ENCODE results near the gene CEP76. TPM values are rescaled to one million over a fixed set of nuclear protein-coding genes. Genes with fewer than 3 reads are reported as not detected.

The CEP76 gene
- total and polyA plus RNA-seq, 2 donors (not counting 3 experiments of a cell fraction or from before 2014, with no cell fraction given) = 5.8 to 8.6 TPM

DNA sequence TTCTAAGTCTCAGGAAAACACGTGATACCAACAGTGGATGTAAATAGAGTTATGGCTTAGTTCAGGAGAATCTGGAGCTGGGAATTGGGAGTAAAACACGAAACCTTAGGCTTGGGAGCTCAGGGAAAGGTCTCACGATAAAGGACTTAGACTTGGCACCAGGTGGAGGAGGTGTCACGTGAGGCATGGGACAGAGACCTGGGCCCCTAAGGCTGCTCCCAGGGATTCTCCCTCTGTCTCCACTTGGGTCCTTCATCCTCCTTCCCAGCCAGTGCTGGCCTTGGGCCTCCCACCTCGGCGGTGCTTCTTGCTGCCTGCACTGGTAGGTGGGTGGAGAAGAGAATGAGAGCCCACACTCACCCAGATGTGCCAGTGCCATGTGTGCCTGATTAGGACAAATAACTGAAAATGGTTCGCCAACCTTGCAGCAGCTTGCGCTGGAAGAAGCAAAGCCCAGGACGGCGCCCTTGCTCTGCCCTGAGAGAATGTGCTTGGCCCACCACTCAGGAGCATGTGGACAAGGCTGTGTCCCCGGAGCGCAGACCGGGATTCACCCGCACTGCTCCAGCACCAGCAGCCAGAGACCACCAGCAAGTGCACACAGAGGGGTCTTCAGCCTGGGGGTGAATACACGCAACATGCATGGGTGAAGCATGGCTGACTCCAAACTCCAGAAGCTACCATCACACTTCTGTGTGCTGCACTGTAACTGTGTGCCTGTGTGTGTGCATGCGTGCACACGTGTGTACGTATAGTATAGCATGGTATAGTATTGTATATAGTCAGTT, 48.4 kb upstream of the CEP76 start:
- H3K4me2 ChIP-seq (ENCODE audit: insufficient read depth, low read length) = no peak overlapping the region
- no peak for TF ChIP-seq EZH2 (IDR thresholded peaks at IDR 0.05; ENCODE audit: borderline replicate concordance, low read depth, low read length, severe bottlenecking)
- TF ChIP-seq, protein P1, sequence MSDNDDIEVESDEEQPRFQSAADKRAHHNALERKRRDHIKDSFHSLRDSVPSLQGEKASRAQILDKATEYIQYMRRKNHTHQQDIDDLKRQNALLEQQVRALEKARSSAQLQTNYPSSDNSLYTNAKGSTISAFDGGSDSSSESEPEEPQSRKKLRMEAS (IDR thresholded peaks at IDR 0.05; ENCODE audit: insufficient read depth, insufficient read length) = no peak
- TF ChIP-seq, protein P2, sequence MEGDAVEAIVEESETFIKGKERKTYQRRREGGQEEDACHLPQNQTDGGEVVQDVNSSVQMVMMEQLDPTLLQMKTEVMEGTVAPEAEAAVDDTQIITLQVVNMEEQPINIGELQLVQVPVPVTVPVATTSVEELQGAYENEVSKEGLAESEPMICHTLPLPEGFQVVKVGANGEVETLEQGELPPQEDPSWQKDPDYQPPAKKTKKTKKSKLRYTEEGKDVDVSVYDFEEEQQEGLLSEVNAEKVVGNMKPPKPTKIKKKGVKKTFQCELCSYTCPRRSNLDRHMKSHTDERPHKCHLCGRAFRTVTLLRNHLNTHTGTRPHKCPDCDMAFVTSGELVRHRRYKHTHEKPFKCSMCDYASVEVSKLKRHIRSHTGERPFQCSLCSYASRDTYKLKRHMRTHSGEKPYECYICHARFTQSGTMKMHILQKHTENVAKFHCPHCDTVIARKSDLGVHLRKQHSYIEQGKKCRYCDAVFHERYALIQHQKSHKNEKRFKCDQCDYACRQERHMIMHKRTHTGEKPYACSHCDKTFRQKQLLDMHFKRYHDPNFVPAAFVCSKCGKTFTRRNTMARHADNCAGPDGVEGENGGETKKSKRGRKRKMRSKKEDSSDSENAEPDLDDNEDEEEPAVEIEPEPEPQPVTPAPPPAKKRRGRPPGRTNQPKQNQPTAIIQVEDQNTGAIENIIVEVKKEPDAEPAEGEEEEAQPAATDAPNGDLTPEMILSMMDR (IDR thresholded peaks at IDR 0.05; ENCODE audit: extremely low read depth in 1 of 2, insufficient read depth in 1 of 2, low read depth in 1 of 2, low read length in 2 of 2) = no peak
- TF ChIP-seq POLR2A (IDR thresholded peaks at IDR 0.05; ENCODE audit: low read depth, low read length) = no peak
- no peak for TF ChIP-seq JUN (IDR thresholded peaks at IDR 0.05; ENCODE audit: borderline replicate concordance, insufficient read depth, insufficient read length, low read depth)
- TF ChIP-seq FOS (IDR thresholded peaks at IDR 0.05; ENCODE audit: borderline replicate concordance, insufficient read depth, low read length) = no peak
- TF ChIP-seq POLR2AphosphoS5 (IDR thresholded peaks at IDR 0.05; ENCODE audit: insufficient read depth, low read depth, low read length) = no peak
- no peak for TF ChIP-seq MYC (IDR thresholded peaks at IDR 0.05; ENCODE audit: low read depth, low read length)
- no peak for TF ChIP-seq GATA2 (IDR thresholded peaks at IDR 0.05; ENCODE audit: insufficient read depth, insufficient read length, low read depth, low read length)

More for the DNA sequence above, 48.4 kb upstream of the CEP76 start:
- Histone ChIP-seq H3K9me3 (replicated peaks; ENCODE audit: control insufficient read depth, insufficient read depth, low read length) (no peaks in the 10 kb centered on the region), H3K9me1 (replicated peaks; ENCODE audit: control insufficient read depth, extremely low read depth, insufficient read depth, low read length) (no peaks in the 10 kb centered on the region), H2AFZ (ENCODE audit: low read depth, low read length) (no peak overlapping the region), H3K4me1 (ENCODE audit: control insufficient read depth, extremely low read depth, insufficient read depth, low read length) (no peaks in the 10 kb centered on the region), H4K20me1 (replicated peaks; ENCODE audit: control insufficient read depth, extremely low read depth, insufficient read depth, low read length) (no peaks in the 10 kb centered on the region), H3K36me3 (ENCODE audit: control insufficient read depth in 2 of 2, extremely low read depth in 1 of 2, insufficient read depth in 2 of 2, low read length in 2 of 2) (no peaks in the 10 kb centered on the region), H3K27ac (ENCODE audit: insufficient read depth, low read depth, low read length) (no peak overlapping the region), H3K27me3 (ENCODE audit: control insufficient read depth in 2 of 2, insufficient read depth in 2 of 2, low read length in 2 of 2) (peaks cover 0 to 2% of the 10 kb centered on the region in 2 experiments), H3K9ac (replicated peaks; ENCODE audit: extremely low read depth, insufficient read depth, low read length) (no peak overlapping the region), H3K79me2 (ENCODE audit: control insufficient read depth, insufficient read depth, low read length) (no peaks in the 10 kb centered on the region), H3K4me3 (replicated peaks in 1 of 3; ENCODE audit: insufficient read depth in 1 of 3, low read depth in 1 of 3, low read length in 3 of 3) (no peak overlapping the region)
- ChIA-PET CTCF (interaction anchor here (1.1 kb wide), 1 partner anchor 11 kb away, joined by 3 read pairs; no protein-coding TSS in a partner anchor), POLR2A (no interaction called here)
- BruUV-seq (replicated peaks) = no TSS peak
- FAIRE-seq (no peak), DNase-seq (ENCODE audit: low read depth, low spot score) (no peak)
- dilution Hi-C loops (cut with MboI; ENCODE audit: extremely low pct_ligation_motif_present, low sequenced_read_pairs) = no loop called here
- intact Hi-C loops (cut with micrococcal nuclease) = no loop called here

Data from endothelial cell of umbilical vein (primary cell).